Measurements from ENCODE around the gene APOL2.

Gene APOL2

DNA sequence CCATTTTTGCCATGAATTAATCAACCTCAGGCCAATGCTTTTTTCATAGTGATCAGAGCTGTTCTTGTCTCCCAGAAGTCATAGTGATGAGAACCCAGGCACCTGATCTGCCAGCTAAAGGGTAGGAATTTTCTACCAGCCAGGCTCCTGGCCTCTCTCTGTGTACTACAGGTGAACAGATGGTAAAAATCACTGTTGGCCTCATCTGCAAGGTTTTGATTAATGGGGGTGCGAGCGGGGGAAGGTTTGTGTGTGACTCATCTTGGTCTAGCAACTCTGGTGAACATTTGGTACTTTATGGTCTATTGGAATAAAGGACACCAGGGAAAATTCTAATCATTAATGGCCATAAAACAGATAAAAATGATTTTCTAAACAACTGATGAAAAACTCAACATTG is 23.3 kb downstream of the APOL2 start:
- no peak for DNase-seq
- no peak overlapping the region for H3K27ac ChIP-seq (ENCODE audit: low read length)
- no peaks in the 10 kb centered on the region for H3F3A ChIP-seq (ENCODE audit: insufficient read depth, low read length)
- TF ChIP-seq, protein P1, sequence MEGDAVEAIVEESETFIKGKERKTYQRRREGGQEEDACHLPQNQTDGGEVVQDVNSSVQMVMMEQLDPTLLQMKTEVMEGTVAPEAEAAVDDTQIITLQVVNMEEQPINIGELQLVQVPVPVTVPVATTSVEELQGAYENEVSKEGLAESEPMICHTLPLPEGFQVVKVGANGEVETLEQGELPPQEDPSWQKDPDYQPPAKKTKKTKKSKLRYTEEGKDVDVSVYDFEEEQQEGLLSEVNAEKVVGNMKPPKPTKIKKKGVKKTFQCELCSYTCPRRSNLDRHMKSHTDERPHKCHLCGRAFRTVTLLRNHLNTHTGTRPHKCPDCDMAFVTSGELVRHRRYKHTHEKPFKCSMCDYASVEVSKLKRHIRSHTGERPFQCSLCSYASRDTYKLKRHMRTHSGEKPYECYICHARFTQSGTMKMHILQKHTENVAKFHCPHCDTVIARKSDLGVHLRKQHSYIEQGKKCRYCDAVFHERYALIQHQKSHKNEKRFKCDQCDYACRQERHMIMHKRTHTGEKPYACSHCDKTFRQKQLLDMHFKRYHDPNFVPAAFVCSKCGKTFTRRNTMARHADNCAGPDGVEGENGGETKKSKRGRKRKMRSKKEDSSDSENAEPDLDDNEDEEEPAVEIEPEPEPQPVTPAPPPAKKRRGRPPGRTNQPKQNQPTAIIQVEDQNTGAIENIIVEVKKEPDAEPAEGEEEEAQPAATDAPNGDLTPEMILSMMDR (IDR thresholded peaks at IDR 0.05; ENCODE audit: low read length) = no peak
- no peak for TF ChIP-seq EZH2phosphoT487 (IDR thresholded peaks at IDR 0.05; ENCODE audit: low read length)
- no peak for TF ChIP-seq EZH2 (optimal IDR thresholded peaks at IDR 0.05; ENCODE audit: low read depth, low read length)
- H3K79me2 ChIP-seq (ENCODE audit: low read length) = no peaks in the 10 kb centered on the region
- H3K9ac ChIP-seq (ENCODE audit: low read length) = no peak overlapping the region
- H4K20me1 ChIP-seq (ENCODE audit: insufficient read depth, low read length) = no peaks in the 10 kb centered on the region
- no peaks in the 10 kb centered on the region for H3K27me3 ChIP-seq (replicated peaks; ENCODE audit: insufficient read depth, low read length)
- H2AFZ ChIP-seq (ENCODE audit: low read length) = no peak overlapping the region
- no peaks in the 10 kb centered on the region for H3K36me3 ChIP-seq (replicated peaks; ENCODE audit: insufficient read depth, low read length)
- no peak overlapping the region for H3K4me2 ChIP-seq (ENCODE audit: low read depth, low read length)
- no peaks in the 10 kb centered on the region for H3K9me2 ChIP-seq (replicated peaks; ENCODE audit: insufficient read depth, low read length)
- H3K4me1 ChIP-seq (ENCODE audit: low read length) = no peaks in the 10 kb centered on the region
- H3K4me3 ChIP-seq (ENCODE audit: low read length) = no peak overlapping the region
- H3K9me3 ChIP-seq (replicated peaks; ENCODE audit: insufficient read depth, low read length) = no peaks in the 10 kb centered on the region

DNA sequence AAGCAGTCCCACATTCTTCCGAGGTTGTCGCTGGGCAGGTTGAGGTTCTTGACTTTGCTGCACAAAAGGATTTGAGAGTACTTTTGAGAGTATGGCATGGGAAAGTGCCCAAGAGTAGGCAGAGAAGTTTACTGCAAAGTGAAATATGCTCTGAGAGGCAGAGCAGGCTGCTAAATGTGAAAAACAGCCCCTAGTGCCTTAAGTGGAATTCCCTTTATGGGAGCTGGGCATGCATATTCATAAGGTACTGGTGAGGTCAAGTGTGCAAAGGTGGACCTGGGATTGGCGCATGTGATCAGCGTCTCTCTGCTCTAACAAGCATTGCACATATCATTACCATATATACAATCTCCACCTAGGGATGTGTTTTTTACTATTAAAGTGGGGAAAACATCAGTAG is 25.7 kb downstream of the APOL2 start:
- H3K4me3 ChIP-seq (ENCODE audit: low read length) = no peak overlapping the region
- no peak for DNase-seq
- TF ChIP-seq EZH2phosphoT487 (IDR thresholded peaks at IDR 0.05; ENCODE audit: low read length) (no peak), EZH2 (optimal IDR thresholded peaks at IDR 0.05; ENCODE audit: low read depth, low read length) (no peak)
- TF ChIP-seq, protein P1 (IDR thresholded peaks at IDR 0.05; ENCODE audit: low read length) = no peak

DNA sequence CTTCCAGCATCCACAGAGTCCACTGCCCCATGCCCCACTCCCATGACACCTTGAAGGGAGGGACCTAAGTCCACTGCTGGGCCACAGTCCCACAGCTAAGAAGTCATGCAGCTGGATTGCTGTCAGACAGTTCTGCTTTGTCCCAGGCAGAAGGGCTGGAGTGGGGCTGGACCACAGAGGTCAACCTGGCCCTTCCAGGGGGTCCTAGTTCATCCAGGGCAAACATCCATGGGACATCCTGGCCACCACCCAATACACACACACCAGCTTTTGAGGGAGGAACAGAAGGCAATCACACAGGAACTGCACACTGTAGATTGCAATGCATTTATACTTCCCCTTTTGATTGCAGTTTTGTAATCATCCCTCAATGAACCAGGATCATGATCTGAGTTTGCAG is 26.4 kb downstream of the APOL2 start:
- TF ChIP-seq EZH2 (optimal IDR thresholded peaks at IDR 0.05; ENCODE audit: low read depth, low read length) = no peak
- TF ChIP-seq, protein P1 (IDR thresholded peaks at IDR 0.05; ENCODE audit: low read length) = no peak
- no peak for TF ChIP-seq EZH2phosphoT487 (IDR thresholded peaks at IDR 0.05; ENCODE audit: low read length)
- H3K4me2 ChIP-seq (ENCODE audit: low read depth, low read length) = no peak overlapping the region
- H4K20me1 ChIP-seq (ENCODE audit: insufficient read depth, low read length) = no peaks in the 10 kb centered on the region
- no peaks in the 10 kb centered on the region for H3K27me3 ChIP-seq (replicated peaks; ENCODE audit: insufficient read depth, low read length)
- no peaks in the 10 kb centered on the region for H3K9me2 ChIP-seq (replicated peaks; ENCODE audit: insufficient read depth, low read length)
- no peak overlapping the region for H3K9ac ChIP-seq (ENCODE audit: low read length)
- H3K36me3 ChIP-seq (replicated peaks; ENCODE audit: insufficient read depth, low read length) = no peaks in the 10 kb centered on the region
- no peaks in the 10 kb centered on the region for H3K79me2 ChIP-seq (ENCODE audit: low read length)
- no peak overlapping the region for H3K27ac ChIP-seq (ENCODE audit: low read length)
- 0 out of 2 replicates have a peak, but pooled peaks cover 3% of the 10 kb centered on the region for H3F3A ChIP-seq (ENCODE audit: insufficient read depth, low read length)
- no peak overlapping the region for H3K4me3 ChIP-seq (ENCODE audit: low read length)
- no peaks in the 10 kb centered on the region for H3K4me1 ChIP-seq (ENCODE audit: low read length)
- no peaks in the 10 kb centered on the region for H3K9me3 ChIP-seq (replicated peaks; ENCODE audit: insufficient read depth, low read length)
- DNase-seq = no peak
- no peak overlapping the region for H2AFZ ChIP-seq (ENCODE audit: low read length)

More for the DNA sequence above, 25.7 kb downstream of the APOL2 start:
- Histone ChIP-seq H2AFZ (ENCODE audit: low read length) (no peak overlapping the region), H3K9me2 (replicated peaks; ENCODE audit: insufficient read depth, low read length) (no peaks in the 10 kb centered on the region), H3K9me3 (replicated peaks; ENCODE audit: insufficient read depth, low read length) (no peaks in the 10 kb centered on the region), H3K27ac (ENCODE audit: low read length) (no peak overlapping the region), H3K9ac (ENCODE audit: low read length) (no peak overlapping the region), H3K36me3 (replicated peaks; ENCODE audit: insufficient read depth, low read length) (no peaks in the 10 kb centered on the region), H3K27me3 (replicated peaks; ENCODE audit: insufficient read depth, low read length) (no peaks in the 10 kb centered on the region), H4K20me1 (ENCODE audit: insufficient read depth, low read length) (no peaks in the 10 kb centered on the region), H3K4me2 (ENCODE audit: low read depth, low read length) (no peak overlapping the region), H3K4me1 (ENCODE audit: low read length) (no peaks in the 10 kb centered on the region), H3K79me2 (ENCODE audit: low read length) (no peaks in the 10 kb centered on the region), H3F3A (ENCODE audit: insufficient read depth, low read length) (0 out of 2 replicates have a peak, but pooled peaks cover 2% of the 10 kb centered on the region)
